SK-N-SH (cell line): Measurements from ENCODE around the gene DIP2A. TPM values are rescaled to one million over a fixed set of nuclear protein-coding genes. Genes with fewer than 3 reads are reported as not detected.
"Not testable (repeated sequence)": the region's sequence is repeated elsewhere in the genome, so short reads cannot be mapped to it uniquely, and the experiment has no call there.

Experiments used
- CTCF ChIA-PET: fragments of 300-600, 350-600 bp; formaldehyde crosslinking; extraction: SDS; loops from one replicate; lab custom pipeline; 2021; lab: Yijun Ruan, JAX
- POLR2A ChIA-PET: fragments of 350-600 bp; sonication (Branson Sonifier 250); formaldehyde crosslinking; extraction: SDS; loops from one replicate; lab custom pipeline; 2020; ENCODE audit warnings: antibody characterized with exemption, inconsistent platforms; lab: Yijun Ruan, JAX
- DNase-seq: peaks from one replicate; pipeline ENCODE4 v3.0.0; 2012
- H2AFZ ChIP-seq: fragments of 200-600 bp; sonication (generic); 2 replicates; pipeline ENCODE4 v1.8.1; 2016; ENCODE audit warnings: antibody characterized with exemption, mild to moderate bottlenecking, low read depth
- H3F3A ChIP-seq: fragments of 200-600 bp; sonication (generic); replicated peaks from 2 replicates; pipeline ENCODE3; 2016; ENCODE audit warnings: antibody characterized with exemption, mild to moderate bottlenecking; ENCODE audit not compliant: insufficient read depth
- H3K27ac ChIP-seq, 2 experiments: fragments of 200-500 bp in 1 of 2; fragments of 200-600 bp in 1 of 2; sonication (Bioruptor generic) in 1 of 2; sonication (generic), shearing (Covaris generic) in 1 of 2; 2 replicates each; pipeline versions ENCODE4 v1.5.1 to v1.6.1; 2014 to 2016; ENCODE audit warnings: low read depth in 2 of 2, inconsistent platforms in 1 of 2, low read length in 1 of 2, mild to moderate bottlenecking in 1 of 2, mixed read lengths in 1 of 2
- H3K27me3 ChIP-seq: fragments of 200-600 bp; sonication (generic), shearing (Covaris generic); 2 replicates; pipeline ENCODE4 v1.6.1; 2016; ENCODE audit warnings: mixed run types; ENCODE audit not compliant: insufficient read depth
- H3K36me3 ChIP-seq, 2 experiments: fragments of 200-500 bp in 1 of 2; fragments of 200-600 bp in 1 of 2; sonication (Bioruptor generic) in 1 of 2; sonication (generic) in 1 of 2; replicated peaks in 1 of 2; 2 replicates each; pipeline versions ENCODE3 to v1.5.1; 2014 to 2016; ENCODE audit warnings: low read length in 1 of 2, mild to moderate bottlenecking in 1 of 2; ENCODE audit not compliant: insufficient read depth in 2 of 2, control insufficient read depth in 1 of 2
- H3K4me1 ChIP-seq, 2 experiments: fragments of 200-500 bp in 1 of 2; fragments of 200-600 bp in 1 of 2; sonication (Bioruptor generic) in 1 of 2; sonication (generic), shearing (Covaris generic) in 1 of 2; 2 replicates each; pipeline versions ENCODE4 v1.5.1 to v1.6.1; 2014 to 2016; ENCODE audit warnings: low read depth in 1 of 2, low read length in 1 of 2, mixed run types in 1 of 2; ENCODE audit not compliant: insufficient read depth in 2 of 2, control insufficient read depth in 1 of 2
- H3K4me2 ChIP-seq: fragments of 200-600 bp; sonication (generic), shearing (Covaris generic); 2 replicates; pipeline ENCODE4 v1.6.1; 2017; ENCODE audit warnings: mixed run types
- H3K4me3 ChIP-seq, 2 experiments: fragments of 200-500 bp in 1 of 2; fragments of 200-600 bp in 1 of 2; sonication (Bioruptor generic) in 1 of 2; sonication (generic), shearing (Covaris generic) in 1 of 2; 2 replicates each; pipeline versions ENCODE4 v1.5.1 to v1.8.1; 2014 to 2016; ENCODE audit warnings: low read depth in 2 of 2, inconsistent platforms in 1 of 2, low read length in 1 of 2, mild to moderate bottlenecking in 1 of 2, mixed read lengths in 1 of 2, moderate library complexity in 1 of 2
- H3K79me2 ChIP-seq: fragments of 200-600 bp; sonication (generic); 2 replicates; pipeline ENCODE4 v1.8.1; 2017; ENCODE audit warnings: mild to moderate bottlenecking; ENCODE audit not compliant: insufficient read depth
- H3K9ac ChIP-seq: fragments of 200-600 bp; sonication (generic); 2 replicates; pipeline ENCODE4 v1.6.1; 2017; ENCODE audit warnings: mixed run types
- H3K9me2 ChIP-seq: fragments of 200-600 bp; sonication (generic); 2 replicates; pipeline ENCODE4 v1.6.1; 2017; ENCODE audit warnings: mixed run types
- H3K9me3 ChIP-seq: fragments of 200-600 bp; sonication (generic); 2 replicates; pipeline ENCODE4 v1.6.1; 2017; ENCODE audit warnings: mixed run types, mild to moderate bottlenecking, moderate library complexity
- H4K20me1 ChIP-seq: fragments of 200-600 bp; sonication (generic); 2 replicates; pipeline ENCODE4 v1.6.1; 2017; ENCODE audit warnings: mild to moderate bottlenecking, mixed run types; ENCODE audit not compliant: insufficient read depth
- ELF1 ChIP-seq: IDR thresholded peaks from 2 replicates; pipeline ENCODE4 v1.4.0; 2012
- FOXJ3 ChIP-seq: sonication (generic); formaldehyde crosslinking; IDR thresholded peaks from 2 replicates; pipeline ENCODE4 v1.5.1; 2020; ENCODE audit warnings: mild to moderate bottlenecking, missing genetic modification reagents
- FOXM1 ChIP-seq: IDR thresholded peaks from 2 replicates; pipeline ENCODE4 v1.4.0; 2012; ENCODE audit warnings: low read depth, mild to moderate bottlenecking
- MXI1 ChIP-seq: IDR thresholded peaks from 2 replicates; pipeline ENCODE4 v1.6.1; 2012; ENCODE audit warnings: mild to moderate bottlenecking, low read depth, low read length, improper control_type of control experiment
- RXRA ChIP-seq: IDR thresholded peaks from 2 replicates; pipeline ENCODE4 v1.4.0; 2012; ENCODE audit warnings: low read depth, mild to moderate bottlenecking, borderline replicate concordance
- SIN3A ChIP-seq: IDR thresholded peaks from 2 replicates; pipeline ENCODE4 v1.6.1; 2012; ENCODE audit warnings: low read depth, mild to moderate bottlenecking, low read length, moderate library complexity, borderline replicate concordance
- TAF1 ChIP-seq: IDR thresholded peaks from 2 replicates; pipeline ENCODE4 v1.6.1; 2012; ENCODE audit warnings: low read depth, mild to moderate bottlenecking, low read length, moderate library complexity, borderline replicate concordance
- YY1 ChIP-seq: IDR thresholded peaks from 2 replicates; pipeline ENCODE4 v1.4.0; 2012; ENCODE audit warnings: low read depth, mild to moderate bottlenecking
- WGBS: methylation state at CpG from one replicate; pipeline ENCODE4 v1.1.6; 2017; ENCODE audit warnings: low lambda C conversion rate; 5-methylcytosine and 5-hydroxymethylcytosine counted together
- polyA plus RNA-seq, 3 experiments: library from polyadenylated mRNA; depleted of rRNA; stranded (reverse); fragments of >200 nt; gene quantifications; 2 replicates each; pipeline ENCODE4 v1.2.3, GENCODE V29; 2012
- TF ChIP-seq, protein P1 (sequence below): IDR thresholded peaks from 2 replicates; pipeline ENCODE4; 2012
- TF ChIP-seq, protein P2 (sequence below): IDR thresholded peaks from 2 replicates; pipeline ENCODE4 v1.4.0; 2012; ENCODE audit warnings: low read depth, borderline replicate concordance

Gene DIP2A
- polyA plus RNA-seq, 1 of the 3 experiments (the other 2 are of a cell fraction): 26.9 TPM

DNA sequence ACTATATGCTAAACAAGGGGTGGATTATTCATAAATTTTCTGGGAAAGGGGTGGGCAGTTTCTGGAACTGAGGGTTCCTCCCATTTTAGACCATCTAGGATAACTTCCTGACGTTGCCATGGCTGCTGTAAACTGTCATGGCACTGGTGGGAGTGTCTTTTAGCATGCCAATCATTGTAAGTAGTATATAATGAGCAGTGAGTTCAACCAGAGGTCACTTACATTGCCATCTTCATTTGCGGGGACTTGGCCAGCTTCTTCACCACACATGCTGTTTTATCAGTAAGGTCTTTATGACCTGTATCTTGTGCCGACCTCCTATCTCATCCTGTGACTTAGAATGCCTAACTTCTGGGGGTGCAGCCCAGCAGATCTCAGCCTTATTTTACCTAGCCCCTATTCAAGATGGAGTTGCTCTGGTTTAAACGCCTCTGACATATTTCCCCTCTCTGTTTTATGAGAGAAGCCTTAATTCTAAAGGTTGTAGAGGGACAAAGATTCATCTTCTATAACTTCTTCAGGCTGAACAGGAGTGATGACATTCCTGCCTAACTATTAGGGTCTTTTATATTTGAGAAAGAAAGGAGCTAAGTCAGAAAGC lies 60.4 kb downstream of the DIP2A start:
- H3K79me2 ChIP-seq: peaks cover 40% of the 10 kb centered on the region
- H4K20me1 ChIP-seq: no peaks in the 10 kb centered on the region
- H3F3A ChIP-seq: peaks cover 3% of the 10 kb centered on the region
- H3K27ac ChIP-seq: no peak overlapping the region
- no peak overlapping the region for H3K4me3 ChIP-seq
- no peaks in the 10 kb centered on the region for H3K9me2 ChIP-seq
- 88% methylated on average over 4 of the region's 4 CpGs for WGBS
- POLR2A ChIA-PET: no interaction called here
- H3K27me3 ChIP-seq: no peaks in the 10 kb centered on the region
- H3K4me2 ChIP-seq: no peak overlapping the region
- DNase-seq: no peak
- H3K4me1 ChIP-seq: no peaks in the 10 kb centered on the region; a peak in 1 of 4 replicates
- no peak overlapping the region for H2AFZ ChIP-seq
- no peak overlapping the region for H3K9ac ChIP-seq
- CTCF ChIA-PET: interaction anchor here (1.0 kb wide), 1 partner anchor 10 kb away, joined by 3 read pairs; no protein-coding TSS in a partner anchor
- H3K9me3 ChIP-seq: peaks cover 8% of the 10 kb centered on the region
- peaks cover 20 to 44% of the 10 kb centered on the region in 2 experiments for H3K36me3 ChIP-seq
- TF ChIP-seq TAF1 (no peak), RXRA (no peak), FOXJ3 (no peak), ELF1 (no peak), SIN3A (no peak), FOXM1 (no peak), MXI1 (no peak), YY1 (no peak)
- TF ChIP-seq, protein P1, sequence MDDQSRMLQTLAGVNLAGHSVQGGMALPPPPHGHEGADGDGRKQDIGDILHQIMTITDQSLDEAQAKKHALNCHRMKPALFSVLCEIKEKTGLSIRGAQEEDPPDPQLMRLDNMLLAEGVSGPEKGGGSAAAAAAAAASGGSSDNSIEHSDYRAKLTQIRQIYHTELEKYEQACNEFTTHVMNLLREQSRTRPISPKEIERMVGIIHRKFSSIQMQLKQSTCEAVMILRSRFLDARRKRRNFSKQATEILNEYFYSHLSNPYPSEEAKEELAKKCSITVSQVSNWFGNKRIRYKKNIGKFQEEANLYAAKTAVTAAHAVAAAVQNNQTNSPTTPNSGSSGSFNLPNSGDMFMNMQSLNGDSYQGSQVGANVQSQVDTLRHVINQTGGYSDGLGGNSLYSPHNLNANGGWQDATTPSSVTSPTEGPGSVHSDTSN: no peak
- TF ChIP-seq, protein P2, sequence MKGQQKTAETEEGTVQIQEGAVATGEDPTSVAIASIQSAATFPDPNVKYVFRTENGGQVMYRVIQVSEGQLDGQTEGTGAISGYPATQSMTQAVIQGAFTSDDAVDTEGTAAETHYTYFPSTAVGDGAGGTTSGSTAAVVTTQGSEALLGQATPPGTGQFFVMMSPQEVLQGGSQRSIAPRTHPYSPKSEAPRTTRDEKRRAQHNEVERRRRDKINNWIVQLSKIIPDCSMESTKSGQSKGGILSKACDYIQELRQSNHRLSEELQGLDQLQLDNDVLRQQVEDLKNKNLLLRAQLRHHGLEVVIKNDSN: no peak

DNA sequence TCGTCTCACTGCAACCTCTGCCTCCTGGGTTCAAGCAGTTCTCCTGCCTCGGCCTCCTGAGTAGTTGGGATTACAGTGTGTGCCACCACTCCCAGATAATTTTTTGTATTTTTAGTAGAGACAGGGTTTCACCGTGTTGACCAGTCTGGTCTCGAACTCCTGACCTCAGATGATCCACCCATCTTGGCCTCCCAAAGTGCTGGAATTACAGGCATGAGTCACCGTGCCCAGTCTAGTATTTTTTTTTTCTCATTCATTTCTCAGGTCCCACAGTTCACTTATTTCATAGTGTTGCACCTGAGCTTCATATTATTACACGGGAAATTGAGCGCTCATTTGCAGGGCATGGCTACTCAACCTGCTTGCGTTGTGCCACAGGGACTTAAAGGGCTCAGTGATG lies 68.7 kb downstream of the DIP2A start:
- H3K4me3 ChIP-seq, H3K79me2 ChIP-seq, H3K27ac ChIP-seq, H4K20me1 ChIP-seq, POLR2A ChIA-PET, CTCF ChIA-PET, H3K9me3 ChIP-seq, H3F3A ChIP-seq, H3K9me2 ChIP-seq, H2AFZ ChIP-seq, H3K27me3 ChIP-seq, H3K9ac ChIP-seq, DNase-seq: not testable (repeated sequence)
- Histone ChIP-seq H3K36me3 (peaks cover 22 to 27% of the 10 kb centered on the region in 2 experiments), H3K4me1 (peaks cover 7 to 13% of the 10 kb centered on the region in 2 experiments; a peak in 2 of 4 replicates), H3K4me2 (0 out of 2 replicates have a peak overlapping the region, but pooled peaks have one; percentile 3)
- WGBS: 89% methylated on average over 8 of the region's 8 CpGs
